HG03060 (cell line): ENCODE measurements around the gene ABHD13.
A peak's percentile ranks its signal among the peaks of the same experiment; 100 is the strongest.
"Not testable (repeated sequence)": the region's sequence is repeated elsewhere in the genome, so short reads cannot be mapped to it uniquely, and the experiment has no call there.

ENCODE experiments used
- ATAC-seq: cut with Tn5 transposase; IDR thresholded peaks from one replicate; pipeline ENCODE4 v1.9.1; 2021; ENCODE audit warnings: low read depth, moderate number of reproducible peaks; ENCODE audit not compliant: unreplicated experiment

The ABHD13 gene

DNA sequence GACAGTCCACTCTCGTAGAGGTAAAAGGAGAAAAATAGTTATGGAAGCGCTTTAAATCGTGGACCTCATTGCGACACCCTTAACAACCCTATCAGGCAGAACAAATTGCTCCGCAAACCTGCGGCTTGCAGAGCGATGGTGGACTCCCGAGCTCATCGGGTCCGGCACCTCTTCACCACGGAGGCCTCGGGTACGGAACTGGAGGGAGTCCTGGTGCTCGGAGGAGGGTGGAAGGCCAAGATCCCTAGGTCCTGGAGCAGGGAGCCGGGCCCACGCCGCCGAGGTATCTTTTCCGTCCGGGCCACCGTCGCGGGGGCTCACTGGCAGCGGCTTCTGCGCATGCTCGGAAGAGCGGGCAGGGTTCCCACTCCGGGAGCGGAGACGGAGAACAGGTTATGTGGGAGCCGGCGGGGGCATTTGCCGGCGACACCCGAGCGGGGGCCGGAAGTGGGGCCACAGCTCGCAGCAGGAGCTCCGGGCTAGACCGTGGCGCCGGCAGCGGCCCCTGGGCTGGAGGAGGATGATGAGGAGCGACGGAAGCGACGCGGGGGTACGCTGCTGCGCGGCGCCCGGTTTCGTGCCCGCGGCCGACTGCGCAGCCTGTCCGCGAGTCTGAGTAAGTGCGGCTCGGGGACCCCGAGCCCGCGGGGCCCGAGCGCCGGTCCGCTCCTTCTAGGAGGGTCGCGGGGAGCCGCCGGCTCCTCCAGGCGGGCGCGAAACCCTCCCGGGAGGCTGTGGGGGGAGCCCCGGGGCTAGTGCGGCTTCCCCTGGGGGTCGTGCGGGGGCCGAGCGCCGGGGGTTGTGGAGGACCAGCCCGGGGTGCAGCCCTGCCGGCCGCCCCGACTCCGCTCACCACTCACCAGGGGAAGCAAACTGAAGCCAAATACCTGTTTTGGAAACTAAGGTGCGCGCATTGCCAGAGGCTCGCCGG lies at the start of gene ABHD13:
Gene ABHD13, plus strand, starts transcription at position 349 of the 931 bp plus-strand sequence. CDS start 10,827 bp downstream, outside the sequence.
- ATAC-seq, result peak; percentile 57

GRCh38 chr13:108168929-108169328 lies 49.3 kb upstream of the ABHD13 start:
- no peak for ATAC-seq

DNA sequence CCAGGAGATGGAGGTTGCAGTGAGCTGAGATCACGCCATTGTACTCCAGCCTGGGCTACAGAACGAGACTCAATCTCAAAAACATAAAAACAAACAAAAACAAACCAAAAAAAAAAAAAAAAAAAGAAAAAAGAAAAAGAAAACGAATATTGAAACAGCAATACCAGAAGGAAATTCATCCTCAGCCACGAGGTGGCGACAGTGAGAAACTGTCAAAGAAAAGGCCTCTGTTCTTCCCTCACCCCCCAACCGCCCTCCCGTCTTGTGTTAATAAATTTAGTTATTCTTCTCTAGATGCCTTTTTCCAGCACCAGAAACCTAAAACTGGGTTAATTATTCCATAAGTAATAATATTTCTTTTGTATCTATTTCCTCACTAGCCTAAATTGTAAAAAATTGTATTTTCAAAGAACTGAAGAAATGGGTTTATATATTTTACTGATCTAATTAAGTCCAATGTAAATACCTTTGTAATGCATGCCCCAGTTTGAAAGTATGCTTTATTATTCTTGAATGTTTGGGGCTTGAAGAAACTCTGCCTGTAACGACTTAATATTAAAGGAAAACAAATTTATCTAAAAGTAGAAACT lies 41.4 kb upstream of the ABHD13 start:
- no peak for ATAC-seq

DNA sequence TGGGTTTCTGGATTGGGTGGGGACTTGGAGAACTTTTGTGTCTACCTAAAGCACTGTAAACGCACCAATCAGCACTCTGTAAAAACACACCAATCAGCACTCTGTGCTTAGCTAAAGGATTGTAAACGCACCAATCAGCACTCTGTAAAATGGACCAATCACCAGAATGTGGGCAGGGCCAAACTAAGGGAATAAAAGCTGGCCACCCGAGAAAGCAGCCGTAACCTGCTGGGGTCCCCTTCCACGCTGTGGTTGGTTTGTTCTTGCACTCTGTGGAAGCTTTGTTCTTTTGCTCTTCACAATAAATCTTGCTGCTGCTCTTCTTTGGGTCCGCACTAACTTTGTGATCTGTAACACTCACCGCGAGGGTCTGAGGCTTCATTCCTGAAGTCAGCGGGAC lies 40.1 kb upstream of the ABHD13 start:
- no peak for ATAC-seq

- no peak for ATAC-seq
Observed at GRCh38 chr13:108182652-108183051, 35.5 kb upstream of the ABHD13 start.

DNA sequence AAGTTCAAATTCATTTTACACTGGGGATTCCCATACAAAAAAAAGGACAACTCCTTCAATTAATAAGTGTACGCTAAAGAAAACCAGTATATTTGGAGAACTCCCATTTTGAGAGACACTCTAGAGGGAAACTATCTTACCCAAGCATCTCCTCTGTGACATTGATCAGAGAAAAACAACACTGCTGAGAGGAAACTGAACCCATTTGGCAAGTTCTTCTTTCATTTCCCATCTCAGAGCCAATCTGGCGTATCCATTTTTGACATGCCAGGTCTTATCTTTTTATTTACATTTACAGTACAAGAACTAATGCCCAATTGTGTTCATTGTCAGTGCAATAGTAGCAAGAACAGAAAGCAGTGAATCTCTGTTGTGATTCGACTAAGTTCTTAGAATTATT lies 33.0 kb upstream of the ABHD13 start:
- no peak for ATAC-seq

- no peak for ATAC-seq
Observed at GRCh38 chr13:108188260-108188659, 29.9 kb upstream of the ABHD13 start.

GRCh38 chr13:108190897-108191296 lies 27.3 kb upstream of the ABHD13 start:
- no peak for ATAC-seq

- no peak for ATAC-seq
Observed at GRCh38 chr13:108193806-108194205, 24.4 kb upstream of the ABHD13 start.

GRCh38 chr13:108194435-108194936 lies 23.7 kb upstream of the ABHD13 start:
- no peak for ATAC-seq

GRCh38 chr13:108195146-108195545 lies 23.0 kb upstream of the ABHD13 start:
- no peak for ATAC-seq

GRCh38 chr13:108195861-108196260 lies 22.3 kb upstream of the ABHD13 start:
- ATAC-seq, result no peak

- ATAC-seq, result no peak
Observed at GRCh38 chr13:108200781-108201398, 17.3 kb upstream of the ABHD13 start.

- no peak for ATAC-seq
Observed at GRCh38 chr13:108210551-108210950, 7.6 kb upstream of the ABHD13 start.

DNA sequence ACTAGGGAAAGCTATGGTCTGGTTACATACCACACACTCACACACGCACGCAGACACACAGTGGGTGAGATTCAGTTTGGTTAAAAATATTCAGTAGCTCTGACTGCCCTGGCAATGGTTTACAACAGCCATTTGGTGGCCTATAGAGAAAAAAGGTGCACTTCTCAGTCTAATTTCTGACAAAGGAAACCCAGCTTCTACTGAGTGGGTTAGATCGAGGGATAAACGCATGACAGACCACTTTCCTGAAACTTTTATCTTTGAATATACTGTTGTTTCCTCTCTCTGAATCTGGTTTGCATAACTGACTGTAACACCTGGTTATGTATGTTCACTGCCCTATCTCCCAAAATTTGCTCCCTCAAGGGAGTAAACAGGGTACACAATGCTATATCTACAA lies 5.3 kb upstream of the ABHD13 start:
- ATAC-seq, result peak; percentile 34

DNA sequence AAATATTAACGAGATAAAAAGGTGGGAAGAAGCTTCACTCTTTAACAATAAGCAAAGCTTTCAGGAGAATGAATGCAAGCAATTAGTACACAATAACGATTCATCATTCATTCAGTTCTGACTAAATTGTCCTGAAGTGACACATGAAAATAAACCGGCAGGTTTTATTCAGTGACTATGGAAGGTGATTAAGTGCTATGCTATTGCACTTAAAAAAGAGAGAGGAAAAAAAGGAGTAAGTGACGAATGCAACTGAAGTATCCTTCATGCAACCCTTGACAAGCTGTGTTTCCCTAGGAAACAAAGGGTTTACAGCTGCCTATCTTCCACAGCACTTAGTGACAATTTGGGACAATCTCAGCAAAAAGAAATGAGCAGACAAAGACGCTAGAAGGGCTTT lies 4.2 kb upstream of the ABHD13 start:
- ATAC-seq, result no peak

DNA sequence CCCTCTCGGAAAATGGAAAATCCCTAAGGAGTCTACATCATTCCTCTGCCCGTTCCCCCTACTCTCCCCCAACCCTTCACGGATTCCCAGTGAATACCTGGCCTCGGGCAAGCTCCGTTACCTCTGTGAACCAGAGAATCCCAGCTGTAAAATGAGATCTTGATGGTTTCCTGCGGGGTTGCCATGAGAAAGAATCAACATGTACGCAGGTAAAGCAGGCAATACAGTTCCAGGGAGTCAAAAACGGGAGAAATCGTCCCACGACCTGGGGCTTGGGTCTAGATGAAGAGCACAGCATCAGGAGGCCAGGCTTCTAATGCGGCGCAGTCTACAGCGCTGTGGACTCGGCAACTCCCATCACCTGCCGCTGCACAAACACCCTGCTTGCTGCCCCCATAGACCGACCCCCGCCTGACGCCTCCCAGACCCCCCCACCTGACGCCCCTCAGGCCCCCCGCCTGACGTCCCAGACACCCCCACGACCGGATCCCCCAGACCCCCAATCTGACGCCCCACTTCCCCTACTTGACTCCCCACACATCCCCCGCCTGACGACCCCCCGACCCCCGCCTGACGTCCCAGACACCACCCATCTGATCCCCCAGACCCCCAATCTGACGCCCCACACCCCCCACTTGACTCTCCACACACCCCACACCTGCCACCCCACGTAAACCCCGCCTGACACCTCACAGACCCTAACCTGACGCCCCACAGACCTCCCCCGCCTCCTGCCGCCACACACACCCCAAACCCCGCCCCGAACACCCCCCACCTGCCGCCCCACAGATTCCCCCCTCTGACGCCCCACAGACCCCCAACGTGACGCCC lies 3.5 kb upstream of the ABHD13 start:
- no peak for ATAC-seq

DNA sequence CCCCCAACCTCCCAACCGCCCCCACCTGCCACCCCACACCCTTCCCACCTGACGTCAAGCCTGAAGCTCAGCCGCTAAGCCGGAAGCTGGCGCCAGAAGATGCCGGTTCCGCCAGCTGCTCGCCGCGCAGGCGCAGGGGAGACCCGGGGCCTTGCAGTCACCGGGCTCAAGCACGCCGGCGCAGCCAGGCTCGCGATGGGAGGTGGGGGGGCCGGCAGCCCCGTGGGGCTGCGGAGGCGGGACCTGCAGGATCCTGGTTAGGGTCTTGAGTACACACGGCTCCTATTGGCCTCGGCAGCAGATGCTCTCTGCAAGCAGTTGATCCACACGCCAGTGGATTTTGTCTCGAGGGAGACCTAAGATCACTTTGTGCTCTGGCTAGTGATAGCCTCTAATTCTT lies 2.8 kb upstream of the ABHD13 start, which contains the start of gene LIG4:
Gene LIG4, minus strand, starts transcription at position 101 of the 400 bp plus-strand sequence. CDS start 4,268 bp downstream, outside the sequence.
- ATAC-seq, result peak; percentile 53

DNA sequence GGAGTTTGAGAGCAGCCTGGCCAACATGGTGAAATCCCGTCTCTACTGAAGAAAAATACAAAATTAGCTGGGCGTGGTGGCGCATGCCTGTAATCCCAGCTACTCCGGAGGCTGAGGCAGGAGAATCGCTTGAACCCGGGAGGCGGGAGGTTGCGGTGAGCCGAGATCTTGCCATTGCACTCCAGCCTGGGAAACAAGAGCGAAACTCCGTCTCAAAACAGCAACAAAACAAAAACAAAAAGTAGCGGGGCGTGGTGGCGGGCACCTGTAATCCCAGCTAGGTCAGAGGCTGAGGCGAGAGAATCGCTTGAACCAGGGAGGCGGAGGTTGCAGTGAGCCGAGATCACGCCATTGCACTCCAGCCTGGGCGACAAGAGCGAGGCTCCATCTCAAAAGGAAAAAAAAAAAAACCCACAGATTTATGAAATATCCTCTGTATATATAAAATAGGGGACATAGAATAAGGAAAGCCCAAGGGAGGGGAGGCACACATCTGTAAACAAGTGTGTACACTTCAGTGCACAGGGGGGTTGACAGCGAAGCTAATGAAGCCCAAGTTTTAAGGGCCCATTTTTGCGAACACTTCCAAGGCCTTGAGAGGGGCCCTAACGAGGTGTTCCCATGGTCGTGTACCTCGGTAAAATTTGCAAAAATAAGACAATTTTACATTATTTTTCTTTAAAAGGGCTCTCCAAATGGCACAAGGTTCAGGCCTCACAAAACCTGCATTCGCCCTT lies 717 bp upstream of the ABHD13 start:
- ATAC-seq, result not testable (repeated sequence)

GRCh38 chr13:108220041-108220440 lies 1.8 kb downstream of the ABHD13 start:
- no peak for ATAC-seq
